Right lobe of liver (tissue), 6 donors: ENCODE measurements around the gene DIPK1B. TPM values are rescaled to one million over a fixed set of nuclear protein-coding genes. Genes with fewer than 3 reads are reported as not detected.

Source experiments
- ATAC-seq, 4 donors: fragments of 200-7000 bp; cut with Tn5 transposase; one replicate each; pipeline ENCODE4 v1.9.1; 2020; ENCODE audit warnings: mild to moderate bottlenecking in 4 of 4, moderate library complexity in 4 of 4
- DNase-seq, 3 donors: peaks; one replicate each; pipeline ENCODE4 v3.0.0-alpha.2; 2020
- H3K27ac ChIP-seq, 3 donors: fragments of 200-600 bp; one replicate each; pipeline ENCODE4 v1.8.0; 2022
- H3K27me3 ChIP-seq, 2 donors: fragments of 200-600 bp; one replicate each; pipeline ENCODE4 v1.8.0; 2022
- H3K36me3 ChIP-seq, 4 donors: fragments of 200-600 bp; sonication (generic) in 1 of 4; one replicate each; pipeline versions ENCODE4 v1.5.1 to v1.8.0; 2017 to 2022; ENCODE audit warnings: control low read depth in 1 of 4
- H3K4me1 ChIP-seq, 4 donors: fragments of 200-600 bp; sonication (generic) in 1 of 4; one replicate each; pipeline versions ENCODE4 v1.5.1 to v1.8.0; 2017 to 2022; ENCODE audit warnings: control low read depth in 1 of 4
- H3K4me3 ChIP-seq, 3 donors: fragments of 200-600 bp; one replicate each; pipeline ENCODE4 v1.8.0; 2022
- H3K9me3 ChIP-seq, 4 donors: fragments of 200-600 bp; sonication (generic) in 1 of 4; one replicate each; pipeline versions ENCODE4 v1.5.1 to v1.8.0; 2017 to 2022; ENCODE audit warnings: control low read depth in 1 of 4
- CTCF ChIP-seq, 4 donors: fragments of 200-600 bp in 3 of 4; fragments of 450-650 bp in 1 of 4; IDR thresholded peaks; one replicate each; pipeline versions ENCODE4 v1.5.1 to v1.8.0; 2016 to 2022; ENCODE audit warnings: antibody characterized with exemption in 4 of 4, mild to moderate bottlenecking in 2 of 4
- POLR2A ChIP-seq: fragments of 450-650 bp; IDR thresholded peaks from one replicate; pipeline ENCODE4 v1.6.1; 2017; ENCODE audit warnings: antibody characterized with exemption, mild to moderate bottlenecking
- WGBS: methylation state at CpG from one replicate; pipeline ENCODE4 v1.1.6; 2018; ENCODE audit warnings: low coverage, low lambda C conversion rate; ENCODE audit not compliant: insufficient coverage; ENCODE audit errors: missing lambda C conversion rate; 5-methylcytosine and 5-hydroxymethylcytosine counted together
- intact Hi-C, 2 donors: fragments of 100-400 bp; cut with DNase I; formaldehyde crosslinking; loops; one replicate each; pipeline versions ENCODE4 v1.11.2 to v1.14.1; 2022
- microRNA counts: library from miRNA; unstranded; fragments of <30 nt; microRNA quantifications from one replicate; lab custom pipeline; 2016
- microRNA-seq, 2 donors: library from miRNA; unstranded; fragments of <30 nt; microRNA quantifications; one replicate each; pipeline ENCODE4, GENCODE V29; 2019 to 2020
- small RNA-seq, 2 experiments: library from RNA; depleted of rRNA; stranded (forward); fragments of <200 nt; gene quantifications; one replicate each; pipeline ENCODE3, GENCODE V24; 2016
- total RNA-seq, 6 experiments: library from RNA; depleted of rRNA in 2 of 6; stranded (reverse); fragments of >200 nt in 2 of 6; fragmentation: NEBNext Ultra II Directional in 3 of 6; extraction: Animal tissue kit (Norgen Biotek cat#: 25700) in 3 of 6; gene quantifications; one replicate each; pipeline versions ENCODE4 v1.1.0 to v1.2.4, GENCODE V29; 2016 to 2023
- donor health status: DM: no; HTN: yes; CAD: no.
- donor health status: DM: no; HTN: no; CAD: no.
- donor health status: DM: no; HTN: no; CAD: no.
- donor health status: DM: no; HTN: yes; CAD: no.
- donor health status: DM: no; HTN: yes; CAD: no.

The DIPK1B gene
- total RNA-seq, 6 experiments from 2014 or later: 1.4 to 7.7 (median 5.1) TPM

GRCh38 chr9:136773386-136774044 lies 61.1 kb downstream of the DIPK1B start:
- intact Hi-C loops: loop anchor here in 1 of 2 donors (10.0 kb wide), 1 partner anchor 261 kb away; the partner anchor contains the start of gene FUT7
- Histone ChIP-seq H3K36me3 (no peaks in the 10 kb centered on the region), H3K9me3 (no peaks in the 10 kb centered on the region), H3K4me1 (no peaks in the 10 kb centered on the region), H3K27me3 (no peaks in the 10 kb centered on the region), H3K27ac (no peak overlapping the region), H3K4me3 (no peak overlapping the region)
- 20% methylated on average over 1 of the region's 7 CpGs for WGBS
- TF ChIP-seq POLR2A: no peak
- no peak for TF ChIP-seq CTCF (IDR thresholded peaks at IDR 0.05)
- peak; percentile 47 to 69 (median 60) for ATAC-seq
- no peak for DNase-seq

MicroRNAs within 50 kb of the gene (microRNA counts, 767-probe panel; counts per million panel counts)
- microRNA hsa-miR-126-3p (lab: Ali Mortazavi, UCI): 14,621 counts per million, percentile 93 among the panel's probes with 10 or more counts

Small RNAs within 50 kb of the gene (microRNA-seq; reads per million reads assigned to microRNA genes)
- 193,828 to 242,811 reads per million in 2 donors for gene MIR126
- 0 reads per million in 2 donors for gene MIR6722

Small RNAs within 50 kb of the gene (small RNA-seq; reads per million reads assigned to genes)
- gene MIR126: 771 to 1,245 reads per million in 2 experiments
- 0 reads per million in 2 experiments for gene MIR6722

Other genes with a start within 250 kb of the DIPK1B start
- gene SEC16A, start 229.5 kb upstream of the DIPK1B start, total RNA-seq: 100 to 1,000 TPM in 2 of 6 experiments, 10 to 100 TPM in 4; 46.9 to 108 (median 72.0) TPM
- gene NOTCH1, start 166.5 kb upstream of the DIPK1B start, total RNA-seq: 10 to 100 TPM; 17.4 to 26.2 (median 19.3) TPM
- 10 to 100 TPM; 26.7 to 54.2 (median 45.8) TPM for gene EGFL7, start 49.7 kb upstream of the DIPK1B start, total RNA-seq
- 100 to 1,000 TPM; 117 to 379 (median 184) TPM for gene AGPAT2, start 25.1 kb upstream of the DIPK1B start, total RNA-seq
- gene LCN10, start 30.4 kb downstream of the DIPK1B start, total RNA-seq: under 1 TPM in 4 of 6 experiments, not detected in 2; 0.23 to 0.81 (median 0.32) TPM
- under 1 TPM in 2 of 6 experiments, not detected in 4; 0.26 to 0.63 TPM for gene LCN6, start 36.0 kb downstream of the DIPK1B start, total RNA-seq
- gene LCN8, start 45.7 kb downstream of the DIPK1B start, total RNA-seq: not detected
- not detected for gene LCN15, start 51.9 kb downstream of the DIPK1B start, total RNA-seq
- 100 to 1,000 TPM in 1 of 6 experiments, 10 to 100 TPM in 5; 46.5 to 105 (median 56.7) TPM for gene TMEM141, start 78.8 kb downstream of the DIPK1B start, total RNA-seq
- 1 to 10 TPM in 2 of 6 experiments, under 1 TPM in 3, not detected in 1; 0.43 to 1.2 (median 0.74) TPM for gene CCDC183, start 83.8 kb downstream of the DIPK1B start, total RNA-seq
- gene RABL6, start 95.4 kb downstream of the DIPK1B start, total RNA-seq: 10 to 100 TPM in 4 of 6 experiments, 1 to 10 TPM in 2; 8.0 to 14.8 (median 12.4) TPM
- gene AJM1, start 129.9 kb downstream of the DIPK1B start, total RNA-seq: 1 to 10 TPM; 1.7 to 2.8 (median 2.6) TPM
- gene PHPT1, start 136.8 kb downstream of the DIPK1B start, total RNA-seq: 10 to 100 TPM; 30.5 to 66.6 (median 49.3) TPM
- 10 to 100 TPM in 4 of 6 experiments, 1 to 10 TPM in 2; 5.7 to 27.9 (median 22.5) TPM for gene MAMDC4, start 139.8 kb downstream of the DIPK1B start, total RNA-seq
- gene EDF1, start 153.7 kb downstream of the DIPK1B start, total RNA-seq: 100 to 1,000 TPM; 216 to 486 (median 227) TPM
- gene TRAF2, start 173.9 kb downstream of the DIPK1B start, total RNA-seq: 1 to 10 TPM; 5.8 to 8.8 (median 7.1) TPM
- 100 to 1,000 TPM in 3 of 6 experiments, 10 to 100 TPM in 3; 84.0 to 290 (median 97.4) TPM for gene FBXW5, start 232.2 kb downstream of the DIPK1B start, total RNA-seq
- 100 to 1,000 TPM; 248 to 755 (median 453) TPM for gene C8G, start 232.7 kb downstream of the DIPK1B start, total RNA-seq
- 10 to 100 TPM in 5 of 6 experiments, 1 to 10 TPM in 1; 2.7 to 36.4 (median 20.3) TPM for gene LCN12, start 239.7 kb downstream of the DIPK1B start, total RNA-seq